SK-N-SH (cell line): ENCODE measurements around the gene KHSRP. TPM values are rescaled to one million over a fixed set of nuclear protein-coding genes. Genes with fewer than 3 reads are reported as not detected.
A peak's percentile ranks its signal among the peaks of the same experiment; 100 is the strongest.

ENCODE experiments used
- CTCF ChIA-PET: fragments of 300-600, 350-600 bp; formaldehyde crosslinking; extraction: SDS; loops from one replicate; lab custom pipeline; 2021; lab: Yijun Ruan, JAX
- POLR2A ChIA-PET: fragments of 350-600 bp; sonication (Branson Sonifier 250); formaldehyde crosslinking; extraction: SDS; loops from one replicate; lab custom pipeline; 2020; ENCODE audit warnings: antibody characterized with exemption, inconsistent platforms; lab: Yijun Ruan, JAX
- DNase-seq: peaks from one replicate; pipeline ENCODE4 v3.0.0; 2012
- H2AFZ ChIP-seq: fragments of 200-600 bp; sonication (generic); 2 replicates; pipeline ENCODE4 v1.8.1; 2016; ENCODE audit warnings: antibody characterized with exemption, mild to moderate bottlenecking, low read depth
- H3F3A ChIP-seq: fragments of 200-600 bp; sonication (generic); replicated peaks from 2 replicates; pipeline ENCODE3; 2016; ENCODE audit warnings: antibody characterized with exemption, mild to moderate bottlenecking; ENCODE audit not compliant: insufficient read depth
- H3K27ac ChIP-seq, 2 experiments: fragments of 200-500 bp in 1 of 2; fragments of 200-600 bp in 1 of 2; sonication (Bioruptor generic) in 1 of 2; sonication (generic), shearing (Covaris generic) in 1 of 2; 2 replicates each; pipeline versions ENCODE4 v1.5.1 to v1.6.1; 2014 to 2016; ENCODE audit warnings: low read depth in 2 of 2, inconsistent platforms in 1 of 2, low read length in 1 of 2, mild to moderate bottlenecking in 1 of 2, mixed read lengths in 1 of 2
- H3K27me3 ChIP-seq: fragments of 200-600 bp; sonication (generic), shearing (Covaris generic); 2 replicates; pipeline ENCODE4 v1.6.1; 2016; ENCODE audit warnings: mixed run types; ENCODE audit not compliant: insufficient read depth
- H3K36me3 ChIP-seq, 2 experiments: fragments of 200-500 bp in 1 of 2; fragments of 200-600 bp in 1 of 2; sonication (Bioruptor generic) in 1 of 2; sonication (generic) in 1 of 2; replicated peaks in 1 of 2; 2 replicates each; pipeline versions ENCODE3 to v1.5.1; 2014 to 2016; ENCODE audit warnings: low read length in 1 of 2, mild to moderate bottlenecking in 1 of 2; ENCODE audit not compliant: insufficient read depth in 2 of 2, control insufficient read depth in 1 of 2
- H3K4me1 ChIP-seq, 2 experiments: fragments of 200-500 bp in 1 of 2; fragments of 200-600 bp in 1 of 2; sonication (Bioruptor generic) in 1 of 2; sonication (generic), shearing (Covaris generic) in 1 of 2; 2 replicates each; pipeline versions ENCODE4 v1.5.1 to v1.6.1; 2014 to 2016; ENCODE audit warnings: low read depth in 1 of 2, low read length in 1 of 2, mixed run types in 1 of 2; ENCODE audit not compliant: insufficient read depth in 2 of 2, control insufficient read depth in 1 of 2
- H3K4me2 ChIP-seq: fragments of 200-600 bp; sonication (generic), shearing (Covaris generic); 2 replicates; pipeline ENCODE4 v1.6.1; 2017; ENCODE audit warnings: mixed run types
- H3K4me3 ChIP-seq, 2 experiments: fragments of 200-500 bp in 1 of 2; fragments of 200-600 bp in 1 of 2; sonication (Bioruptor generic) in 1 of 2; sonication (generic), shearing (Covaris generic) in 1 of 2; 2 replicates each; pipeline versions ENCODE4 v1.5.1 to v1.8.1; 2014 to 2016; ENCODE audit warnings: low read depth in 2 of 2, inconsistent platforms in 1 of 2, low read length in 1 of 2, mild to moderate bottlenecking in 1 of 2, mixed read lengths in 1 of 2, moderate library complexity in 1 of 2
- H3K79me2 ChIP-seq: fragments of 200-600 bp; sonication (generic); 2 replicates; pipeline ENCODE4 v1.8.1; 2017; ENCODE audit warnings: mild to moderate bottlenecking; ENCODE audit not compliant: insufficient read depth
- H3K9ac ChIP-seq: fragments of 200-600 bp; sonication (generic); 2 replicates; pipeline ENCODE4 v1.6.1; 2017; ENCODE audit warnings: mixed run types
- H3K9me2 ChIP-seq: fragments of 200-600 bp; sonication (generic); 2 replicates; pipeline ENCODE4 v1.6.1; 2017; ENCODE audit warnings: mixed run types
- H3K9me3 ChIP-seq: fragments of 200-600 bp; sonication (generic); 2 replicates; pipeline ENCODE4 v1.6.1; 2017; ENCODE audit warnings: mixed run types, mild to moderate bottlenecking, moderate library complexity
- H4K20me1 ChIP-seq: fragments of 200-600 bp; sonication (generic); 2 replicates; pipeline ENCODE4 v1.6.1; 2017; ENCODE audit warnings: mild to moderate bottlenecking, mixed run types; ENCODE audit not compliant: insufficient read depth
- CTCF ChIP-seq: fragments of 200-600 bp; sonication (generic); IDR thresholded peaks from 2 replicates; pipeline ENCODE4 v1.6.1; 2017; ENCODE audit warnings: antibody characterized with exemption, mild to moderate bottlenecking, moderate library complexity
- FOXM1 ChIP-seq: IDR thresholded peaks from 2 replicates; pipeline ENCODE4 v1.4.0; 2012; ENCODE audit warnings: low read depth, mild to moderate bottlenecking
- MXI1 ChIP-seq: IDR thresholded peaks from 2 replicates; pipeline ENCODE4 v1.6.1; 2012; ENCODE audit warnings: mild to moderate bottlenecking, low read depth, low read length, improper control_type of control experiment
- NFIC ChIP-seq: IDR thresholded peaks from 2 replicates; pipeline ENCODE4 v1.4.0; 2012; ENCODE audit warnings: borderline replicate concordance
- POLR2AphosphoS5 ChIP-seq: IDR thresholded peaks from 2 replicates; pipeline ENCODE4 v1.6.1; 2012; ENCODE audit warnings: low read depth, low read length
- RFX5 ChIP-seq: IDR thresholded peaks from 2 replicates; pipeline ENCODE4 v1.6.1; 2012; ENCODE audit warnings: mild to moderate bottlenecking, improper control_type of control experiment, low read length
- RXRA ChIP-seq: IDR thresholded peaks from 2 replicates; pipeline ENCODE4 v1.4.0; 2012; ENCODE audit warnings: low read depth, mild to moderate bottlenecking, borderline replicate concordance
- TAF1 ChIP-seq: IDR thresholded peaks from 2 replicates; pipeline ENCODE4 v1.6.1; 2012; ENCODE audit warnings: low read depth, mild to moderate bottlenecking, low read length, moderate library complexity, borderline replicate concordance
- TEAD4 ChIP-seq: IDR thresholded peaks from 2 replicates; pipeline ENCODE4 v1.4.0; 2012; ENCODE audit warnings: mild to moderate bottlenecking, borderline replicate concordance; ENCODE audit not compliant: insufficient read depth
- USF1 ChIP-seq: IDR thresholded peaks from 2 replicates; pipeline ENCODE4 v1.4.0; 2012; ENCODE audit warnings: low read depth, borderline replicate concordance
- USF2 ChIP-seq: fragments of 150-350 bp; IDR thresholded peaks from 2 replicates; pipeline ENCODE4 v1.6.1; 2017; ENCODE audit warnings: antibody characterized with exemption, low read length, low read depth, borderline replicate concordance
- YY1 ChIP-seq: IDR thresholded peaks from 2 replicates; pipeline ENCODE4 v1.4.0; 2012; ENCODE audit warnings: low read depth, mild to moderate bottlenecking
- WGBS: methylation state at CpG from one replicate; pipeline ENCODE4 v1.1.6; 2017; ENCODE audit warnings: low lambda C conversion rate; 5-methylcytosine and 5-hydroxymethylcytosine counted together
- polyA plus RNA-seq, 3 experiments: library from polyadenylated mRNA; depleted of rRNA; stranded (reverse); fragments of >200 nt; gene quantifications; 2 replicates each; pipeline ENCODE4 v1.2.3, GENCODE V29; 2012

KHSRP gene
- 57.1 and 96.8 TPM in 2 replicates for polyA plus RNA-seq (2012; rRNA removed)
- polyA plus RNA-seq (2012; cell fraction: cytosol; rRNA removed), result 50.4 and 82.3 TPM in 2 replicates
- polyA plus RNA-seq (2012; cell fraction: nucleus; rRNA removed), result 78.4 and 95.7 TPM in 2 replicates

GRCh38 chr19:6424195-6424938 is at the start of gene KHSRP:
Gene KHSRP, minus strand, starts transcription at chr19:6424811. Its CDS starts 110 bp downstream, at chr19:6424701.
- peak within 1 kb of the TSS; percentile 93 for H3K9ac ChIP-seq
- H3K4me1 ChIP-seq, result peaks cover 10 to 15% of the 10 kb centered on the region in 2 experiments; a peak in 2 of 4 replicates
- ChIA-PET CTCF (interaction anchor here (0.6 to 1.6 kb wide), 3 partner anchors 13 to 1897 kb away, joined by 3 read pairs; partner anchors contain the start of gene TUBB4A), POLR2A (interaction anchor here (0.5 to 1.6 kb wide), 3 partner anchors 32 to 52 kb away, joined by 4 to 8 read pairs (median 4); partner anchors contain the start of genes ALKBH7 and GTF2F1)
- peaks cover 48% of the 10 kb centered on the region for H3K79me2 ChIP-seq
- peaks cover 47% of the 10 kb centered on the region for H4K20me1 ChIP-seq
- peak within 1 kb of the TSS; percentile 83 to 88 for H3K4me3 ChIP-seq
- no peaks in the 10 kb centered on the region for H3K9me2 ChIP-seq
- peak within 1 kb of the TSS; percentile 98 for H3K4me2 ChIP-seq
- WGBS, result 0% methylated on average over 19 of the region's 114 CpGs
- no peaks in the 10 kb centered on the region for H3K9me3 ChIP-seq
- peak within 1 kb of the TSS; percentile 61 to 78; a peak in 3 of 4 replicates for H3K27ac ChIP-seq
- DNase-seq, result peak; percentile 98
- peaks cover 6% of the 10 kb centered on the region for H3F3A ChIP-seq
- H3K36me3 ChIP-seq, result peaks cover 10 to 30% of the 10 kb centered on the region in 2 experiments
- peak within 1 kb of the TSS; percentile 85; the same call in 1 of the 2 replicates for H2AFZ ChIP-seq
- peak; percentile 30; the same call in 1 of the 2 replicates for TF ChIP-seq MXI1
- TF ChIP-seq FOXM1, result no peak
- no peak; the same call in 1 of the 2 replicates for TF ChIP-seq USF2
- TF ChIP-seq USF1, result peak; percentile 76
- no peak for TF ChIP-seq NFIC
- TF ChIP-seq POLR2AphosphoS5, result peak; percentile 61; the same call in 1 of the 2 replicates
- no peak for TF ChIP-seq YY1
- TF ChIP-seq RFX5, result peak; percentile 72; the same call in 1 of the 2 replicates
- no peak for TF ChIP-seq CTCF
- TF ChIP-seq TAF1, result peak; percentile 67; the same call in 1 of the 2 replicates
- no peaks in the 10 kb centered on the region for H3K27me3 ChIP-seq

- DNase-seq, result no peak
- no peak overlapping the region for H2AFZ ChIP-seq
- 55% methylated on average over 8 of the region's 9 CpGs for WGBS
- H3K4me1 ChIP-seq, result peaks cover 0 to 14% of the 10 kb centered on the region in 2 experiments; a peak in 1 of 4 replicates
- no peaks in the 10 kb centered on the region for H3F3A ChIP-seq
- no peaks in the 10 kb centered on the region for H4K20me1 ChIP-seq
- H3K79me2 ChIP-seq, result no peaks in the 10 kb centered on the region
- ChIA-PET CTCF (no interaction called here), POLR2A (no interaction called here)
- H3K9ac ChIP-seq, result no peak overlapping the region
- H3K27me3 ChIP-seq, result peaks cover 28% of the 10 kb centered on the region
- TF ChIP-seq RXRA, result no peak
- TF ChIP-seq TEAD4, result no peak
- no peak for TF ChIP-seq CTCF
- H3K36me3 ChIP-seq, result no peaks in the 10 kb centered on the region
- no peaks in the 10 kb centered on the region for H3K9me2 ChIP-seq
- H3K9me3 ChIP-seq, result no peaks in the 10 kb centered on the region
- H3K27ac ChIP-seq, result no peak overlapping the region
- no peak overlapping the region for H3K4me2 ChIP-seq
- no peak overlapping the region for H3K4me3 ChIP-seq
Measured at GRCh38 chr19:6473647-6474046, 49.0 kb upstream of the KHSRP start.
